22Rv1 (cell line): ENCODE measurements around the gene PIPOX.

Source experiments
- CTCF ChIP-seq: fragments of 450-650 bp; IDR thresholded peaks from 2 replicates; pipeline ENCODE4 v1.5.1; 2017; ENCODE audit warnings: mild to moderate bottlenecking
- ZFX ChIP-seq: fragments of 450-650 bp; IDR thresholded peaks from 2 replicates; pipeline ENCODE4 v1.6.1; 2017; ENCODE audit warnings: antibody characterized with exemption, borderline replicate concordance

DNA sequence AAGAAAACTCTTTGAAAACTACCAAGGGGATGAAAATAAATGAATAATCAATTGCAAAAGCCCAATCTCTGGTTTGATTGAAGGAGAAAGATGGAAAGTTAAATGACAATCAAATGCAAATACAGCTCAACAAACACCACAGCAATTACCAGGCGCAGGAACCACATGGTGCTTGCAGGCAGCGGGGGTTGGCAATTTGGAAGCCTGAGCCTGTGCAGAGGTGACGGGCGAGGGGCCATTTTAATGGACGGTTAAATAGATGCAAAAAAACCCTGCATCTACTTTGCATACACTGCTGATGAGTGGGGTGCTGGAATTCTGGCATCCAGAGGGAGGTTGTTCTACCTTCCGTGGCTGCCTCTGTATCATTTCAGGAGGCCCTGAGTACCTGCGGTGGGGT is 32.4 kb upstream of the PIPOX start:
- TF ChIP-seq CTCF (no peak), ZFX (no peak)
